ENCODE measurements around the gene MAP7D1. TPM values are rescaled to one million over a fixed set of nuclear protein-coding genes. Genes with fewer than 3 reads are reported as not detected.
A peak's percentile ranks its signal among the peaks of the same experiment; 100 is the strongest.

MAP7D1 gene
- total RNA-seq, 1 experiment from 2014 or later = 49.9 TPM

DNA sequence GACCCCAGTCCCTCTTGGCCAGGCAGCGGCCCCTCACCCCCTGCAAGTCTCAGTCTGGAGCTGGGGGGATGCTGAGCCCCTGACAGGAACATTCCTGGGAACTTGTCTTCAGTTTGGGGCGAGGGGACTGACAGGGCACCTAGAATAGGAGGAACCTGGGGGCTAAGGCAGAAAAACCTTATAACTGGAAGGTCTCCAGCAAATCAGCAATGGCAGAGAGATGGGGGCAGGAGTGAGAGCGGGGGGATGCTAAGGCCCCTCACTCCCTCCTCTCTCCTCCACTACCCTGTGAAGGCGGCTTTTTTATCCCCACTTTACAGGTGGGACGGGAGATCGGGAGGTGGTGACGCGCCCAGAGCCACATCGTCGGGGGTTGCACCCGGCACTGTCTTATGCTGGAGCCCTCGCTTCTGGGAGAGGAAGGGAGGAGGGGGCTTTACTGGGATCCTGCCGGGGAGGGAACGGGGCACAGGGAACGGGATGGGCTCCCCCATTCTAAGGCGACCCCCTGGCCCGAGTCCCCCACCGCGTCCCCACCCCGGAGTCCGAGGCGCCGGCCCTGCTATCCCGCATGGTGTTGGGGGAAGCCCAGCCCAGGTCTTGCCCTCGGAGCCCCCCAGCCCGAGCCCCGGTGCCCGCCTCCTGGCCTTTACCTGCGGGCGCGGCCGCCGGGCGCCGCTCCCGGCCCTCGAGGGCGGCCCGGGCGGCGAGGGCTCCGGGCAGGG is 31.4 kb upstream of the MAP7D1 start:
- Histone ChIP-seq H4K20me1 (ENCODE audit: control insufficient read depth, insufficient read depth, insufficient read length) (no peaks in the 10 kb centered on the region), H2BK15ac (ENCODE audit: low read depth, low read length) (no peak overlapping the region), H2AFZ (ENCODE audit: low read length) (no peak overlapping the region), H4K8ac (replicated peaks; ENCODE audit: insufficient read length, low read depth, low read length) (no peak overlapping the region), H2AK5ac (ENCODE audit: insufficient read length, low read length) (no peak overlapping the region), H3K18ac (ENCODE audit: insufficient read length, low read depth, low read length) (no peak overlapping the region), H2BK20ac (ENCODE audit: low read depth, low read length, poor library complexity, severe bottlenecking) (no peak overlapping the region), H3K23ac (ENCODE audit: insufficient read length, low read depth, low read length) (no peak overlapping the region), H3K56ac (ENCODE audit: insufficient read length, low read depth, low read length) (no peak overlapping the region), H3K4ac (ENCODE audit: low read depth, low read length) (no peak overlapping the region), H2BK12ac (ENCODE audit: insufficient read length, low read depth, low read length) (no peak overlapping the region), H3K14ac (ENCODE audit: insufficient read depth, low read length) (no peak overlapping the region; the same call in 1 of the 2 replicates), H3K27me3 (ENCODE audit: insufficient read depth, low read length) (peaks cover 17% of the 10 kb centered on the region; the same call in 1 of the 2 replicates), H3K9ac (ENCODE audit: extremely low read depth, insufficient read length, low read length) (no peak overlapping the region), H4K5ac (ENCODE audit: insufficient read length, low read depth, low read length) (no peak overlapping the region), H3K79me2 (ENCODE audit: insufficient read depth, low read length) (no peaks in the 10 kb centered on the region), H3K23me2 (ENCODE audit: insufficient read length, low read depth, low read length, poor library complexity, severe bottlenecking) (peaks cover 2% of the 10 kb centered on the region), H3K9me3 (ENCODE audit: control insufficient read depth, low read depth, low read length) (no peaks in the 10 kb centered on the region), H3K4me1 (ENCODE audit: insufficient read depth, low read length) (peaks cover 2% of the 10 kb centered on the region; the same call in 1 of the 2 replicates), H4K91ac (ENCODE audit: insufficient read length, low read depth, low read length) (no peak overlapping the region), H2BK5ac (ENCODE audit: insufficient read length, low read length) (no peak overlapping the region), H3T11ph (ENCODE audit: low read length) (no peak overlapping the region), H2BK120ac (ENCODE audit: low read depth, low read length, poor library complexity, severe bottlenecking) (no peak overlapping the region), H3K27ac (ENCODE audit: insufficient read length, low read depth, low read length) (no peak overlapping the region), H3K4me2 (ENCODE audit: insufficient read depth, insufficient read length, low read length) (peak overlapping the region; percentile 15), H3K79me1 (ENCODE audit: insufficient read depth, low read depth, low read length, poor library complexity, severe bottlenecking) (no peaks in the 10 kb centered on the region)
- WGBS (ENCODE audit: extremely low coverage, insufficient read length, low lambda C conversion rate) = no CpG with 5 or more reads among the region's 42 CpGs
- H3K4me3 Mint-ChIP-seq = peak overlapping the region; percentile 58 to 81
- no peaks in the 10 kb centered on the region; a peak in 1 of 5 replicates for H3K9me3 Mint-ChIP-seq
- peaks cover 13 to 18% of the 10 kb centered on the region in 2 experiments for H3K4me1 Mint-ChIP-seq
- TF ChIP-seq, protein P1, sequence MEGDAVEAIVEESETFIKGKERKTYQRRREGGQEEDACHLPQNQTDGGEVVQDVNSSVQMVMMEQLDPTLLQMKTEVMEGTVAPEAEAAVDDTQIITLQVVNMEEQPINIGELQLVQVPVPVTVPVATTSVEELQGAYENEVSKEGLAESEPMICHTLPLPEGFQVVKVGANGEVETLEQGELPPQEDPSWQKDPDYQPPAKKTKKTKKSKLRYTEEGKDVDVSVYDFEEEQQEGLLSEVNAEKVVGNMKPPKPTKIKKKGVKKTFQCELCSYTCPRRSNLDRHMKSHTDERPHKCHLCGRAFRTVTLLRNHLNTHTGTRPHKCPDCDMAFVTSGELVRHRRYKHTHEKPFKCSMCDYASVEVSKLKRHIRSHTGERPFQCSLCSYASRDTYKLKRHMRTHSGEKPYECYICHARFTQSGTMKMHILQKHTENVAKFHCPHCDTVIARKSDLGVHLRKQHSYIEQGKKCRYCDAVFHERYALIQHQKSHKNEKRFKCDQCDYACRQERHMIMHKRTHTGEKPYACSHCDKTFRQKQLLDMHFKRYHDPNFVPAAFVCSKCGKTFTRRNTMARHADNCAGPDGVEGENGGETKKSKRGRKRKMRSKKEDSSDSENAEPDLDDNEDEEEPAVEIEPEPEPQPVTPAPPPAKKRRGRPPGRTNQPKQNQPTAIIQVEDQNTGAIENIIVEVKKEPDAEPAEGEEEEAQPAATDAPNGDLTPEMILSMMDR (conservative IDR thresholded peaks at IDR 0.05) = no peak
- H3K27ac Mint-ChIP-seq = no peak overlapping the region
- DNase-seq = no peak
- H3K36me3 Mint-ChIP-seq (ENCODE audit: insufficient read depth in 1 of 3, low read depth in 3 of 3) = no peaks in the 10 kb centered on the region
- H3K27me3 Mint-ChIP-seq (ENCODE audit: low read depth) = peaks cover 49% of the 10 kb centered on the region
